ENCODE results near the gene PRR7.
"Not testable (repeated sequence)": the region's sequence is repeated elsewhere in the genome, so short reads cannot be mapped to it uniquely, and the experiment has no call there.

Gene PRR7

GRCh38 chr5:177484902-177485549, 38.4 kb downstream of the PRR7 start:
- no peak for DNase-seq (ENCODE audit: low spot score)

GRCh38 chr5:177485753-177486152, 39.1 kb downstream of the PRR7 start:
- not testable (repeated sequence) for DNase-seq (ENCODE audit: low spot score)

- no peak for DNase-seq (ENCODE audit: low spot score)
Observed at GRCh38 chr5:177486256-177486655, 39.6 kb downstream of the PRR7 start.

- no peak for DNase-seq (ENCODE audit: low spot score)
Observed at GRCh38 chr5:177487144-177487543, 40.5 kb downstream of the PRR7 start.

GRCh38 chr5:177487975-177488374, 41.4 kb downstream of the PRR7 start:
- no peak for DNase-seq (ENCODE audit: low spot score)

GRCh38 chr5:177489119-177489716, 42.6 kb downstream of the PRR7 start:
- no peak for DNase-seq (ENCODE audit: low spot score)

- DNase-seq (ENCODE audit: low spot score), result no peak
Observed at GRCh38 chr5:177490311-177490991, 43.8 kb downstream of the PRR7 start.

GRCh38 chr5:177490992-177491391, 44.4 kb downstream of the PRR7 start:
- DNase-seq (ENCODE audit: low spot score), result no peak

GRCh38 chr5:177491429-177491945, 44.9 kb downstream of the PRR7 start:
- DNase-seq (ENCODE audit: low spot score), result no peak

GRCh38 chr5:177491983-177492746, 45.6 kb downstream of the PRR7 start:
- DNase-seq (ENCODE audit: low spot score), result no peak

- DNase-seq (ENCODE audit: low spot score), result no peak
Observed at GRCh38 chr5:177492841-177493240, 46.2 kb downstream of the PRR7 start.

- no peak for DNase-seq (ENCODE audit: low spot score)
Observed at GRCh38 chr5:177493795-177494345, 47.3 kb downstream of the PRR7 start.

- DNase-seq (ENCODE audit: low spot score), result peak; percentile 91
Observed at GRCh38 chr5:177494346-177495195, 48.0 kb downstream of the PRR7 start.

GRCh38 chr5:177495243-177496060, 48.8 kb downstream of the PRR7 start:
- DNase-seq (ENCODE audit: low spot score), result peak; percentile 88

GRCh38 chr5:177496070-177496726, 49.6 kb downstream of the PRR7 start:
- DNase-seq (ENCODE audit: low spot score), result peak; percentile 77

GRCh38 chr5:177496727-177497291, 50.2 kb downstream of the PRR7 start:
- peak; percentile 90 for DNase-seq (ENCODE audit: low spot score)

GRCh38 chr5:177497292-177498012, 50.8 kb downstream of the PRR7 start, which contains the start of gene PDLIM7:
TSS of gene PDLIM7 (minus strand) at chr5:177497604. CDS start at chr5:177496512, 1,092 bp downstream.
- peak; percentile 99 for DNase-seq (ENCODE audit: low spot score)

GRCh38 chr5:177498013-177498787, 51.6 kb downstream of the PRR7 start:
- DNase-seq (ENCODE audit: low spot score), result no peak
